K562 (cell line): ENCODE data around the gene LRRC25. TPM values are rescaled to one million over a fixed set of nuclear protein-coding genes. Genes with fewer than 3 reads are reported as not detected.

ENCODE experiments used
- CBX1 ChIP-seq: sonication (generic); IDR thresholded peaks from 2 replicates; pipeline ENCODE4 v1.6.1; 2016; ENCODE audit warnings: antibody characterized with exemption, low read depth, mild to moderate bottlenecking
- CBX3 ChIP-seq, 2 experiments: IDR thresholded peaks; 1 replicate in 1 of 2; 2 replicates in 1 of 2; pipeline ENCODE4 v1.6.1; 2012; ENCODE audit warnings: inconsistent platforms in 2 of 2, low read length in 2 of 2, borderline replicate concordance in 1 of 2, control low read depth in 1 of 2
- CGGBP1 ChIP-seq: fragments of 250-450 bp; sonication (Bioruptor Pico); IDR thresholded peaks from 2 replicates; pipeline ENCODE4 v1.9.0; 2021; ENCODE audit warnings: mild to moderate bottlenecking
- CREB5 ChIP-seq: fragments of 250-450 bp; sonication (Bioruptor Pico); IDR thresholded peaks from 2 replicates; pipeline ENCODE4 v1.5.0; 2020; ENCODE audit warnings: mild to moderate bottlenecking
- FOXK1 ChIP-seq: sonication (generic); formaldehyde crosslinking; IDR thresholded peaks from 2 replicates; pipeline ENCODE4 v1.8.0; 2022; ENCODE audit warnings: missing genetic modification reagents, mild to moderate bottlenecking, borderline replicate concordance
- FOXO4 ChIP-seq: fragments of 450-650 bp; formaldehyde crosslinking; IDR thresholded peaks from 2 replicates; pipeline ENCODE4 v1.4.0; 2020; ENCODE audit warnings: mild to moderate bottlenecking, moderate library complexity
- GABPA ChIP-seq: fragments of 200-800 bp; sonication (Bioruptor generic); conservative IDR thresholded peaks from 2 replicates; pipeline ENCODE4 v1.6.1; 2016; ENCODE audit warnings: low read depth, missing genetic modification characterization, missing compliant biosample characterization
- KLF10 ChIP-seq: fragments of 250-450 bp; sonication (Bioruptor Pico); IDR thresholded peaks from 2 replicates; pipeline ENCODE4 v1.6.1; 2021; ENCODE audit warnings: matching md5 sums
- MEF2A ChIP-seq: IDR thresholded peaks from 2 replicates; pipeline ENCODE4 v1.6.1; 2011; ENCODE audit warnings: low read depth, mild to moderate bottlenecking, low read length, moderate library complexity; ENCODE audit not compliant: control insufficient read depth
- NCOA1 ChIP-seq: fragments of 450-650 bp; IDR thresholded peaks from 2 replicates; pipeline ENCODE4 v1.6.1; 2016; ENCODE audit warnings: low read depth
- NCOA2 ChIP-seq, 2 experiments: fragments of 450-650 bp; IDR thresholded peaks; 2 replicates each; pipeline ENCODE4 v1.6.1; 2018; ENCODE audit warnings: mild to moderate bottlenecking in 2 of 2, moderate library complexity in 1 of 2; ENCODE audit not compliant: partially characterized antibody in 2 of 2
- NR2C1 ChIP-seq, 2 experiments: fragments of 450-650 bp; IDR thresholded peaks; 2 replicates each; pipeline ENCODE4 v1.6.1; 2017; ENCODE audit warnings: mild to moderate bottlenecking in 2 of 2, antibody characterized with exemption in 1 of 2, inconsistent platforms in 1 of 2, missing compliant biosample characterization in 1 of 2, missing genetic modification characterization in 1 of 2
- NR3C1 ChIP-seq: sonication (generic); formaldehyde crosslinking; IDR thresholded peaks from 2 replicates; pipeline ENCODE4 v1.8.1; 2022; ENCODE audit warnings: missing genetic modification reagents
- TAF15 ChIP-seq: fragments of 200-400 bp; formaldehyde crosslinking; IDR thresholded peaks from 2 replicates; pipeline ENCODE4 v1.6.1; 2017; ENCODE audit warnings: mild to moderate bottlenecking, low read depth, low read length, moderate library complexity
- TBL1XR1 ChIP-seq, 2 experiments: IDR thresholded peaks; 2 replicates each; pipeline ENCODE4 v1.6.1; 2012; ENCODE audit warnings: improper control_type of control experiment in 2 of 2, low read length in 2 of 2, mild to moderate bottlenecking in 1 of 2
- TCF15 ChIP-seq: fragments of 250-450 bp; sonication (Bioruptor Pico); IDR thresholded peaks from 2 replicates; pipeline ENCODE4 v1.8.0; 2022; ENCODE audit warnings: moderate library complexity, mild to moderate bottlenecking, inconsistent platforms
- VEZF1 ChIP-seq: fragments of 200-800 bp; sonication (Bioruptor generic); IDR thresholded peaks from 2 replicates; pipeline ENCODE4 v1.6.1; 2017; ENCODE audit warnings: missing genetic modification characterization, missing compliant biosample characterization
- ZBTB7A ChIP-seq: IDR thresholded peaks from 2 replicates; pipeline ENCODE4 v1.6.1; 2011; ENCODE audit warnings: low read depth, mild to moderate bottlenecking, low read length, moderate library complexity, borderline replicate concordance; ENCODE audit not compliant: control insufficient read depth
- ZNF134 ChIP-seq: fragments of 250-450 bp; sonication (Bioruptor Pico); conservative IDR thresholded peaks from 2 replicates; pipeline ENCODE4 v1.4.0; 2020
- ZNF24 ChIP-seq: fragments of 450-650 bp; IDR thresholded peaks from 2 replicates; pipeline ENCODE4 v1.6.1; 2016
- ZNF408 ChIP-seq: fragments of 250-450 bp; sonication (Bioruptor Pico); IDR thresholded peaks from 2 replicates; pipeline ENCODE4 v1.4.0; 2020; ENCODE audit warnings: low read depth, mild to moderate bottlenecking, moderate library complexity
- ZNF785 ChIP-seq: fragments of 250-450 bp; sonication (Bioruptor Pico); IDR thresholded peaks from 2 replicates; pipeline ENCODE4 v1.4.0; 2020; ENCODE audit warnings: mild to moderate bottlenecking
- polyA plus RNA-seq, 8 experiments: library from polyadenylated mRNA; depleted of rRNA in 4 of 8; stranded (reverse) in 5 of 8; unstranded in 3 of 8; fragments of >200 nt; fragmentation: Nextera tagmentation in 2 of 8; fragmentation: Illumina TruSeq in 1 of 8; extraction: Ambion mirVana in 2 of 8; extraction: Trizol in 1 of 8; gene quantifications; 2 replicates each; pipeline versions ENCODE4 v1.2.1 to v1.2.3, GENCODE V29; 2011 to 2014; ENCODE audit warnings: inconsistent platforms in 1 of 8, missing spikeins in 1 of 8
- total RNA-seq, 7 experiments: library from RNA; depleted of rRNA in 6 of 7; stranded (reverse); fragments of >200 nt in 6 of 7; fragmentation: Illumina TruSeq in 2 of 7; extraction: Trizol in 2 of 7; gene quantifications; 2 replicates each; pipeline versions ENCODE4 v1.2.1 to v1.2.3, GENCODE V29; 2011 to 2021; ENCODE audit warnings: low replicate concordance in 1 of 7

The LRRC25 gene
- total and polyA plus RNA-seq, 9 of the 15 experiments (the other 6 are each of a cell fraction or from before 2014, with no cell fraction given), result 0.07 to 0.36 (median 0.10) TPM; not detected in 3

GRCh38 chr19:18401580-18402112 is 4.2 kb upstream of the LRRC25 start (continued):
- no peak for TF ChIP-seq CGGBP1 (CRISPR knock-in tag)
- TF ChIP-seq VEZF1 (CRISPR knock-in tag), result peak; percentile 35
- TF ChIP-seq NCOA2 (IDR thresholded peaks at IDR 0.05; ENCODE audit: partially characterized antibody in 2 of 2), result no peak
- no peak for TF ChIP-seq CBX3 (IDR thresholded peaks at IDR 0.05; ENCODE audit: borderline replicate concordance in 1 of 2, low read length in 2 of 2)
- TF ChIP-seq TCF15 (CRISPR knock-in tag), result no peak
- peak; percentile 36; the same call in 1 of the 2 replicates for TF ChIP-seq NR2C1 (IDR thresholded peaks at IDR 0.05)
- no peak for TF ChIP-seq NR2C1 (tag; IDR thresholded peaks at IDR 0.05)
- no peak for TF ChIP-seq NCOA1
- TF ChIP-seq GABPA (tag), result 0 out of 2 replicates have a peak, but pooled peaks have one; percentile 21
- TF ChIP-seq FOXK1 (CRISPR knock-in tag), result no peak
- TF ChIP-seq ZBTB7A, result peak; percentile 69
- TF ChIP-seq ZNF24, result no peak
- no peak for TF ChIP-seq CBX1
- TF ChIP-seq ZNF408 (CRISPR knock-in tag), result no peak
- no peak for TF ChIP-seq TBL1XR1 (IDR thresholded peaks at IDR 0.05; ENCODE audit: low read length in 2 of 2)
- no peak for TF ChIP-seq TAF15
- no peak for TF ChIP-seq ZNF134
- TF ChIP-seq NR3C1 (CRISPR knock-in tag), result no peak
- TF ChIP-seq MEF2A, result no peak
- TF ChIP-seq KLF10 (CRISPR knock-in tag), result no peak
- no peak for TF ChIP-seq ZNF785 (CRISPR knock-in tag)
- TF ChIP-seq FOXO4, result no peak
- TF ChIP-seq CREB5 (CRISPR knock-in tag), result no peak
